Measurements from ENCODE around the gene SLC25A51.

SLC25A51 gene

GRCh38 chr9:37903647-37904444 is at the start of gene SLC25A51:
SLC25A51 (minus strand) TSS chr9:37904127; CDS start chr9:37888550, 15,577 bp downstream.
- peak; percentile 78 for DNase-seq

GRCh38 chr9:37953206-37953774 is 49.4 kb upstream of the SLC25A51 start:
- no peak for DNase-seq

- DNase-seq = no peak
These were observed 48.8 kb upstream of the SLC25A51 start for GRCh38 chr9:37952731-37953130.

GRCh38 chr9:37951671-37952449 is 47.9 kb upstream of the SLC25A51 start:
- DNase-seq = no peak

GRCh38 chr9:37950561-37950960 is 46.6 kb upstream of the SLC25A51 start:
- no peak for DNase-seq

GRCh38 chr9:37949576-37949975 is 45.6 kb upstream of the SLC25A51 start:
- DNase-seq = no peak

- no peak for DNase-seq
These were observed 44.6 kb upstream of the SLC25A51 start for GRCh38 chr9:37948417-37948980.

- no peak for DNase-seq
These were observed 44.0 kb upstream of the SLC25A51 start for GRCh38 chr9:37947977-37948376.

GRCh38 chr9:37947471-37947870 is 43.5 kb upstream of the SLC25A51 start:
- no peak for DNase-seq

- no peak for DNase-seq
These were observed 43.0 kb upstream of the SLC25A51 start for GRCh38 chr9:37946971-37947370.

GRCh38 chr9:37946041-37946440 is 42.1 kb upstream of the SLC25A51 start:
- no peak for DNase-seq

- no peak for DNase-seq
These were observed 40.9 kb upstream of the SLC25A51 start for GRCh38 chr9:37944671-37945481.

GRCh38 chr9:37944266-37944650 is 40.3 kb upstream of the SLC25A51 start:
- no peak for DNase-seq

- DNase-seq = no peak
These were observed 39.7 kb upstream of the SLC25A51 start for GRCh38 chr9:37943345-37944265.

GRCh38 chr9:37942621-37943344 is 38.9 kb upstream of the SLC25A51 start:
- no peak for DNase-seq

- DNase-seq = no peak
These were observed 37.3 kb upstream of the SLC25A51 start for GRCh38 chr9:37941253-37941652.

GRCh38 chr9:37939575-37940095 is 35.7 kb upstream of the SLC25A51 start:
- DNase-seq = no peak

- DNase-seq = no peak
These were observed 34.4 kb upstream of the SLC25A51 start for GRCh38 chr9:37938121-37938891.

- DNase-seq = no peak
These were observed 33.4 kb upstream of the SLC25A51 start for GRCh38 chr9:37937366-37937765.

GRCh38 chr9:37936965-37937364 is 33.0 kb upstream of the SLC25A51 start:
- no peak for DNase-seq
